Hematopoietic multipotent progenitor cell treated with erythropoietin and hydrocortisone succinate and interleukin-3 and kit ligand, for 4 days (in vitro differentiated cells): ENCODE results near the gene TUNAR.

Experiments used
- DNase-seq: peaks from one replicate; pipeline ENCODE4 v3.0.0-alpha.2; 2015

Gene TUNAR

GRCh38 chr14:95876761-95877538 lies at the start of gene TUNAR:
Gene TUNAR, plus strand, starts transcription at chr14:95876832.
- DNase-seq: peak; percentile 56

GRCh38 chr14:95828649-95829265 lies 47.9 kb upstream of the TUNAR start:
- no peak for DNase-seq

- DNase-seq: no peak
Measured at GRCh38 chr14:95829321-95829720, 47.3 kb upstream of the TUNAR start.

- no peak for DNase-seq
Measured at GRCh38 chr14:95830386-95830785, 46.2 kb upstream of the TUNAR start.

GRCh38 chr14:95831041-95831440 lies 45.6 kb upstream of the TUNAR start:
- DNase-seq: no peak

GRCh38 chr14:95831468-95831867 lies 45.2 kb upstream of the TUNAR start:
- DNase-seq: no peak

- DNase-seq: no peak
Measured at GRCh38 chr14:95832012-95832411, 44.6 kb upstream of the TUNAR start.

- DNase-seq: no peak
Measured at GRCh38 chr14:95833429-95833828, 43.2 kb upstream of the TUNAR start.

GRCh38 chr14:95834496-95834895 lies 42.1 kb upstream of the TUNAR start:
- no peak for DNase-seq

- peak; percentile 4 for DNase-seq
Measured at GRCh38 chr14:95835121-95835730, 41.4 kb upstream of the TUNAR start.

GRCh38 chr14:95838862-95839261 lies 37.8 kb upstream of the TUNAR start:
- DNase-seq: no peak

GRCh38 chr14:95840094-95840700 lies 36.4 kb upstream of the TUNAR start:
- no peak for DNase-seq

- no peak for DNase-seq
Measured at GRCh38 chr14:95841668-95842067, 35.0 kb upstream of the TUNAR start.

- no peak for DNase-seq
Measured at GRCh38 chr14:95849761-95850160, 26.9 kb upstream of the TUNAR start.

- no peak for DNase-seq
Measured at GRCh38 chr14:95850429-95850828, 26.2 kb upstream of the TUNAR start.

- no peak for DNase-seq
Measured at GRCh38 chr14:95855606-95856005, 21.0 kb upstream of the TUNAR start.

- no peak for DNase-seq
Measured at GRCh38 chr14:95857275-95857674, 19.4 kb upstream of the TUNAR start.

- no peak for DNase-seq
Measured at GRCh38 chr14:95858893-95859292, 17.7 kb upstream of the TUNAR start.

GRCh38 chr14:95862243-95862642 lies 14.4 kb upstream of the TUNAR start:
- DNase-seq: peak; percentile 25

- DNase-seq: no peak
Measured at GRCh38 chr14:95863295-95863694, 13.3 kb upstream of the TUNAR start.

- DNase-seq: no peak
Measured at GRCh38 chr14:95869776-95870175, 6.9 kb upstream of the TUNAR start.

GRCh38 chr14:95870772-95871171 lies 5.9 kb upstream of the TUNAR start:
- no peak for DNase-seq

GRCh38 chr14:95871531-95871930 lies 5.1 kb upstream of the TUNAR start:
- DNase-seq: no peak

- no peak for DNase-seq
Measured at GRCh38 chr14:95872777-95873176, 3.9 kb upstream of the TUNAR start.
